Esophagus muscularis mucosa (tissue), 4 donors: Measurements from ENCODE around the gene C21orf58. TPM values are rescaled to one million over a fixed set of nuclear protein-coding genes. Genes with fewer than 3 reads are reported as not detected.

Experiments
- DNase-seq: peaks from one replicate; pipeline ENCODE4 v3.0.0-alpha.2; 2017; ENCODE audit errors: extremely low spot score
- H3K27ac ChIP-seq, 4 donors: fragments of 200-600 bp; sonication (generic); replicated peaks in 1 of 4; 1 replicate in 3 of 4; 2 replicates in 1 of 4; pipeline ENCODE4 v1.5.1; 2016 to 2019; ENCODE audit warnings: mild to moderate bottlenecking in 1 of 4
- H3K27me3 ChIP-seq, 4 donors: fragments of 200-600 bp; sonication (generic); one replicate each; pipeline versions ENCODE4 v1.5.1 to v1.6.0; 2016 to 2019
- H3K36me3 ChIP-seq, 4 donors: fragments of 200-600 bp; sonication (generic); one replicate each; pipeline ENCODE4 v1.5.1; 2016 to 2019
- H3K4me1 ChIP-seq, 4 donors: fragments of 200-600 bp; sonication (generic); one replicate each; pipeline ENCODE4 v1.5.1; 2016 to 2019
- H3K4me3 ChIP-seq, 4 donors: fragments of 200-600 bp; sonication (generic); 1 replicate in 2 of 4; 2 replicates in 2 of 4; pipeline ENCODE4 v1.5.1; 2016 to 2019; ENCODE audit warnings: mild to moderate bottlenecking in 4 of 4, moderate library complexity in 1 of 4
- H3K9me3 ChIP-seq, 4 donors: fragments of 200-600 bp; sonication (generic); 1 replicate in 3 of 4; 2 replicates in 1 of 4; pipeline ENCODE4 v1.5.1; 2016 to 2019
- CTCF ChIP-seq, 3 experiments: fragments of 200-600 bp in 2 of 3; fragments of 450-650 bp in 1 of 3; sonication (generic) in 2 of 3; IDR thresholded peaks; one replicate each; pipeline ENCODE4 v1.5.1; 2017 to 2019; ENCODE audit warnings: antibody characterized with exemption in 3 of 3, mild to moderate bottlenecking in 2 of 3, moderate library complexity in 1 of 3
- EP300 ChIP-seq: sonication (generic); formaldehyde crosslinking; IDR thresholded peaks from one replicate; pipeline ENCODE4 v1.6.1; 2017; ENCODE audit warnings: antibody characterized with exemption
- POLR2A ChIP-seq: fragments of 450-650 bp; IDR thresholded peaks from one replicate; pipeline ENCODE4 v1.6.1; 2017; ENCODE audit warnings: antibody characterized with exemption, moderate library complexity, mild to moderate bottlenecking, low read depth
- POLR2AphosphoS5 ChIP-seq, 2 donors: sonication (generic); formaldehyde crosslinking; IDR thresholded peaks; one replicate each; pipeline ENCODE4 v1.6.1; 2017; ENCODE audit warnings: antibody characterized with exemption in 2 of 2
- WGBS: methylation state at CpG from one replicate; pipeline ENCODE4 v1.1.5; 2018; 5-methylcytosine and 5-hydroxymethylcytosine counted together
- intact Hi-C: fragments of 100-400 bp; cut with DNase I; formaldehyde crosslinking; loops from one replicate; pipeline ENCODE4 v1.15.1; 2023
- total RNA-seq, 4 donors: library from RNA; depleted of rRNA; stranded (reverse); fragments of >200 nt; gene quantifications; one replicate each; pipeline versions ENCODE4 v1.1.0 to v1.2.1, GENCODE V29; 2016

Gene C21orf58
- total RNA-seq, 4 donors from 2014 or later, result 0.50 to 2.5 (median 1.7) TPM

DNA sequence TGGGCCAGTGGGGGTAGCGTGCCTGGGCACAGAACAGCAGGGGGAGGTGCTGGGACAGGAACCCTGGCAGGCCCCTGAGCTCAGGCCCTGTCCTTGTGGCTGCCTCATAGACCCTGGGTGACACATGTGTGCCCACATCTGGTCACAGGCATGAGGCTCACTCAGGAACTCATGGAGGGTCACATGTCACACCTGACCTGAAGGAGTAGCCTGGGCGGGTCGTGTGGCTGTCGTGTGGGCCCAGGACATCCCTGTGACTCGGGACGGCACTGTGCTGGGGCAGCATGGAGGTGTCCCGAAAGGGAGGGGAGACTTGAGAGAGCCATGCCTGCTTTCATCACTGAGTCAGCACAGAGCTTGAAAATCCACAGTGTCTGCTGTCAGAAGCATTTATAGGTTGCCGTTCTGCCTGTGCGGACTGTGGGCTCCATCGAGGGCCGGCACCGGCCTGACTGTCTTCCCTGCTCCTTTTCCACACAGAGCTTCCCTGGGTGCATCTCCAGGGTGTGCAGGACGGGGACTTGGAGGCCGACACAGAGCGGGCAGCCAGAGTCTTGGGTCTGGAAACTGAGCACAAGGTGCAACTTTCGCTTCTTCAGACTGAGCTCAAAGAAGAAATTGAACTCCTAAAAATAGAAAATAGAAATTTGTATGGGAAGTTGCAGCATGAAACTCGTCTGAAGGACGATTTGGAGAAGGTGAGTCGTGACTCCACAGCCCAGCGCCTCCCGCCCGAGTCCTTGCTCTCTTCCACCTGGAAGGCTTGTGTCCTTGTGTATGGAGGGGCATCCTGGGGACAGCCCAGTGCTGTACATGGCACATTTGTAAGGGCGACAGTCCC lies 33.0 kb upstream of the C21orf58 start:
- intact Hi-C loops, result no loop called here
- H3K4me3 ChIP-seq, result no peak overlapping the region
- H3K9me3 ChIP-seq, result no peaks in the 10 kb centered on the region
- H3K4me1 ChIP-seq, result no peaks in the 10 kb centered on the region
- 90% methylated on average over 22 of the region's 23 CpGs for WGBS
- peaks cover 52 to 96% (median 90%) of the 10 kb centered on the region in 4 donors for H3K36me3 ChIP-seq
- TF ChIP-seq POLR2AphosphoS5 (IDR thresholded peaks at IDR 0.05), result no peak
- TF ChIP-seq POLR2A, result no peak
- no peak for TF ChIP-seq EP300
- TF ChIP-seq CTCF (IDR thresholded peaks at IDR 0.05), result no peak
- no peak overlapping the region for H3K27ac ChIP-seq
- DNase-seq, result no peak
- H3K27me3 ChIP-seq, result no peaks in the 10 kb centered on the region

DNA sequence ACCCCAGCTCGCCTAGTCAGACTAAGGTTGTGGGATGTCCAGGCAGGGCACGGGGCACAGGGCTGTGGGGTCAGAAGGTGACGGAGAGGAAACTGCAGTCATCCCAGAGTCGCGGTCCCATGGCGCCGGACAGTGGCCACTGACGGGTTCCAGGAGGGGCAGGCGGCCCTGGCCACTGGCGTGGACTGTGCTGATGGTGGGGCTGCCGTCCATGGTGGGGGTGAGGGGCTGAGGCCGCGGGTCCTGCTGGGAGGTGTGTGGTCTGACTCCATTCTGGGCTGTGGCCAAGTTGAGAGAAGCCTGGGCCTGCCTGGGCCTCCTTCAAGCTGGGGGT lies 32.3 kb upstream of the C21orf58 start:
- H3K4me3 ChIP-seq, result no peak overlapping the region
- H3K27ac ChIP-seq, result no peak overlapping the region
- no peak for DNase-seq
- no peak for TF ChIP-seq POLR2AphosphoS5 (IDR thresholded peaks at IDR 0.05)
- TF ChIP-seq CTCF (IDR thresholded peaks at IDR 0.05), result no peak
- no peak for TF ChIP-seq EP300
- TF ChIP-seq POLR2A, result no peak
- 100% methylated on average over 3 of the region's 13 CpGs for WGBS
- no peaks in the 10 kb centered on the region for H3K9me3 ChIP-seq
- H3K36me3 ChIP-seq, result peaks cover 60 to 96% (median 91%) of the 10 kb centered on the region in 4 donors
- H3K27me3 ChIP-seq, result no peaks in the 10 kb centered on the region
- intact Hi-C loops, result no loop called here
- H3K4me1 ChIP-seq, result no peaks in the 10 kb centered on the region

GRCh38 chr21:46355161-46356004 lies 31.7 kb upstream of the C21orf58 start:
- 95% methylated on average over 11 of the region's 33 CpGs for WGBS
- no peaks in the 10 kb centered on the region for H3K27me3 ChIP-seq
- intact Hi-C loops, result no loop called here
- H3K4me1 ChIP-seq, result no peaks in the 10 kb centered on the region
- TF ChIP-seq EP300, result no peak
- no peak for TF ChIP-seq CTCF (IDR thresholded peaks at IDR 0.05)
- TF ChIP-seq POLR2A, result no peak
- no peak for TF ChIP-seq POLR2AphosphoS5 (IDR thresholded peaks at IDR 0.05)
- no peak for DNase-seq
- H3K4me3 ChIP-seq, result no peak overlapping the region
- peaks cover 66 to 96% (median 92%) of the 10 kb centered on the region in 4 donors for H3K36me3 ChIP-seq
- H3K27ac ChIP-seq, result no peak overlapping the region
- H3K9me3 ChIP-seq, result no peaks in the 10 kb centered on the region

- Histone ChIP-seq H3K27ac (no peak overlapping the region), H3K4me3 (no peak overlapping the region), H3K27me3 (no peaks in the 10 kb centered on the region), H3K9me3 (no peaks in the 10 kb centered on the region), H3K36me3 (peaks cover 74 to 97% (median 95%) of the 10 kb centered on the region in 4 donors), H3K4me1 (no peaks in the 10 kb centered on the region)
- intact Hi-C loops, result no loop called here
- DNase-seq, result no peak
- 92% methylated on average over 7 of the region's 13 CpGs for WGBS
- TF ChIP-seq CTCF (IDR thresholded peaks at IDR 0.05) (no peak), EP300 (no peak), POLR2AphosphoS5 (IDR thresholded peaks at IDR 0.05) (no peak), POLR2A (no peak)
Measured at GRCh38 chr21:46354518-46354917, 30.8 kb upstream of the C21orf58 start.
